Stomach (tissue), 9 donors: Measurements from ENCODE around the gene SGPL1. TPM values are rescaled to one million over a fixed set of nuclear protein-coding genes. Genes with fewer than 3 reads are reported as not detected.

Experiments used
- DNase-seq, 2 donors: peaks; one replicate each; pipeline versions ENCODE4 v3.0.0 to v3.0.0-alpha.2; 2013 to 2019
- H3K27ac ChIP-seq, 5 donors: fragments of 200-600 bp in 4 of 5; sonication (generic) in 4 of 5; one replicate each; pipeline ENCODE4 v1.5.1; 2013 to 2019; ENCODE audit warnings: mild to moderate bottlenecking in 1 of 5, moderate library complexity in 1 of 5
- H3K27me3 ChIP-seq, 3 donors: fragments of 200-600 bp; sonication (generic); one replicate each; pipeline ENCODE4 v1.5.1; 2017 to 2019; ENCODE audit warnings: mixed run types in 1 of 3
- H3K36me3 ChIP-seq, 4 donors: fragments of 200-600 bp; sonication (generic); 1 replicate in 3 of 4; 2 replicates in 1 of 4; pipeline ENCODE4 v1.5.1; 2016 to 2019
- H3K4me1 ChIP-seq, 4 donors: fragments of 200-600 bp; sonication (generic); one replicate each; pipeline ENCODE4 v1.5.1; 2016 to 2019
- H3K4me3 ChIP-seq, 4 donors: fragments of 200-600 bp; sonication (generic) in 3 of 4; one replicate each; pipeline ENCODE4 v1.5.1; 2016 to 2019; ENCODE audit warnings: mild to moderate bottlenecking in 1 of 4
- H3K9me3 ChIP-seq, 4 donors: fragments of 200-600 bp; sonication (generic); one replicate each; pipeline ENCODE4 v1.5.1; 2016 to 2019
- CTCF ChIP-seq, 7 experiments: fragments of 450-650 bp in 4 of 7; fragments of 200-600 bp in 3 of 7; sonication (generic) in 3 of 7; IDR thresholded peaks; one replicate each; pipeline ENCODE4 v1.5.1; 2016 to 2019; ENCODE audit warnings: antibody characterized with exemption in 7 of 7, control low read depth in 2 of 7, mild to moderate bottlenecking in 1 of 7
- EP300 ChIP-seq: sonication (generic); formaldehyde crosslinking; IDR thresholded peaks from one replicate; pipeline ENCODE4 v1.6.1; 2017; ENCODE audit warnings: antibody characterized with exemption
- POLR2A ChIP-seq, 4 donors: fragments of 450-650 bp; IDR thresholded peaks; one replicate each; pipeline ENCODE4 v1.6.1; 2016; ENCODE audit warnings: antibody characterized with exemption in 4 of 4, control low read depth in 2 of 4, mild to moderate bottlenecking in 1 of 4, moderate library complexity in 1 of 4
- POLR2AphosphoS5 ChIP-seq, 3 donors: sonication (generic); formaldehyde crosslinking; IDR thresholded peaks; one replicate each; pipeline ENCODE4 v1.6.1; 2016; ENCODE audit warnings: antibody characterized with exemption in 3 of 3
- WGBS, 5 donors: extraction: QIAGEN DNeasy Blood & Tissue Kit in 3 of 5; methylation state at CpG; one replicate each; pipeline versions ENCODE4 v1.1.5 to v1.1.7; 2013 to 2018; 5-methylcytosine and 5-hydroxymethylcytosine counted together
- intact Hi-C: fragments of 100-400 bp; cut with DNase I; formaldehyde crosslinking; loops from one replicate; pipeline ENCODE4 v1.15.1; 2023; ENCODE audit warnings: low total_unique reads
- polyA plus RNA-seq, 3 donors: library from polyadenylated mRNA; stranded (reverse); fragments of 200-250 nt; gene quantifications; one replicate each; pipeline ENCODE4 v1.2.3, GENCODE V29; 2013
- total RNA-seq, 5 donors: library from RNA; depleted of rRNA; stranded (reverse); fragments of >200 nt; gene quantifications; one replicate each; pipeline versions ENCODE4 v1.1.0 to v1.2.3, GENCODE V29; 2014 to 2016
- donor health status: healthy with polysubstance abuse.
- donor health status: Bipolar disorder and iron deficiency.
- donor health status: healthy.

Gene SGPL1
- total and polyA plus RNA-seq, 8 donors, result 1.2 to 65.5 (median 15.6) TPM

- peak; percentile 50 to 82 for DNase-seq
- TF ChIP-seq POLR2AphosphoS5 (IDR thresholded peaks at IDR 0.05) (no peak), POLR2A (IDR thresholded peaks at IDR 0.05) (no peak), EP300 (no peak), CTCF (IDR thresholded peaks at IDR 0.05) (no peak)
- no peaks in the 10 kb centered on the region for H3K27me3 ChIP-seq
- no peak overlapping the region for H3K27ac ChIP-seq
- peaks cover 0 to 6% (median 0%) of the 10 kb centered on the region in 4 donors for H3K4me1 ChIP-seq
- 39 to 58% (median 54%) methylated on average over 12 to 14 of the region's 14 CpGs for WGBS, 5 donors
- intact Hi-C loops, result no loop called here
- H3K4me3 ChIP-seq, result no peak overlapping the region
- H3K36me3 ChIP-seq, result no peaks in the 10 kb centered on the region
- H3K9me3 ChIP-seq, result no peaks in the 10 kb centered on the region
Measured at GRCh38 chr10:70774810-70775678, 40.7 kb upstream of the SGPL1 start.

- H3K9me3 ChIP-seq, result no peaks in the 10 kb centered on the region
- H3K36me3 ChIP-seq, result no peaks in the 10 kb centered on the region
- H3K4me1 ChIP-seq, result peaks cover 0 to 6% (median 0%) of the 10 kb centered on the region in 4 donors
- H3K27me3 ChIP-seq, result no peaks in the 10 kb centered on the region
- peak; percentile 17 to 35 for DNase-seq
- WGBS, 5 donors, result 75 to 87% (median 81%) methylated on average over 9 to 13 of the region's 13 CpGs
- intact Hi-C loops, result no loop called here
- H3K27ac ChIP-seq, result no peak overlapping the region
- no peak overlapping the region for H3K4me3 ChIP-seq
- TF ChIP-seq POLR2A (IDR thresholded peaks at IDR 0.05) (no peak), POLR2AphosphoS5 (IDR thresholded peaks at IDR 0.05) (no peak), EP300 (no peak), CTCF (IDR thresholded peaks at IDR 0.05) (no peak)
Measured at GRCh38 chr10:70775679-70776454, 39.9 kb upstream of the SGPL1 start.

GRCh38 chr10:70776455-70777005 lies 39.2 kb upstream of the SGPL1 start:
- no peaks in the 10 kb centered on the region for H3K9me3 ChIP-seq
- intact Hi-C loops, result no loop called here
- H3K36me3 ChIP-seq, result no peaks in the 10 kb centered on the region
- no peak overlapping the region for H3K27ac ChIP-seq
- H3K4me1 ChIP-seq, result peaks cover 0 to 6% (median 0%) of the 10 kb centered on the region in 4 donors
- TF ChIP-seq CTCF (IDR thresholded peaks at IDR 0.05) (no peak), POLR2AphosphoS5 (IDR thresholded peaks at IDR 0.05) (no peak), EP300 (no peak), POLR2A (IDR thresholded peaks at IDR 0.05) (no peak)
- 81 to 96% (median 90%) methylated on average over 8 to 11 of the region's 11 CpGs for WGBS, 5 donors
- DNase-seq, result peak in 1 of 2 donors; percentile 16
- H3K4me3 ChIP-seq, result no peak overlapping the region
- no peaks in the 10 kb centered on the region for H3K27me3 ChIP-seq
